Left renal pelvis (tissue), 4 donors: Measurements from ENCODE around the gene FLOT1. TPM values are rescaled to one million over a fixed set of nuclear protein-coding genes. Genes with fewer than 3 reads are reported as not detected.

Experiments used
- DNase-seq, 4 donors: peaks; one replicate each; pipeline ENCODE4 v3.0.0-alpha.2; 2013; ENCODE audit warnings: low read depth in 4 of 4, low spot score in 3 of 4
- polyA plus RNA-seq, 4 donors: library from polyadenylated mRNA; unstranded; fragments of 120-200 nt; gene quantifications; one replicate each; pipeline ENCODE4 v1.2.1, GENCODE V29; 2013; ENCODE audit not compliant: insufficient read length in 4 of 4

The FLOT1 gene
- polyA plus RNA-seq, 4 donors: 103 to 143 (median 138) TPM

- DNase-seq: no peak
These were observed 57.9 kb downstream of the FLOT1 start for GRCh38 chr6:30684386-30685156.

DNA sequence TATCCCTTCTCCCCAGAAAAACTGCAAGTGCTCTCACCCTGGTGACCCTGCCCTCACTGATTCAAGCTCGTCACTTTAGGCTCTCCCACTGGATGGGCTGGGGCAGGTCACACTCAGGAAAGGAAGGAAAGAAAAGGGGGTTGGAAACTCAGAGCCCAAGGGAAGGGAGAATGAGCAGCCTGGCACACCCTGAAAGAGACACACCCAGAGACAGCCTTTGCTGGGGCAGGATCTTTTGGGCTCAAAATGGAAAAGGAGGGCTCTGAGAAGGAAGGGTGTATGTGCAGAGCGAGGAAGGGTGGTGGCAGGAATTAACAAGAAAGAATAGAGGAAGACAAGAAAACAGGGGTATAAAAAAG lies 58.5 kb downstream of the FLOT1 start:
- no peak for DNase-seq

- DNase-seq: no peak
These were observed 59.1 kb downstream of the FLOT1 start for GRCh38 chr6:30683183-30683979.

GRCh38 chr6:30682143-30683117 lies 60.1 kb downstream of the FLOT1 start:
- no peak for DNase-seq

- DNase-seq: no peak
These were observed 60.7 kb downstream of the FLOT1 start for GRCh38 chr6:30681766-30682142.

- DNase-seq: no peak
These were observed 62.5 kb downstream of the FLOT1 start for GRCh38 chr6:30679765-30680535.

- DNase-seq: no peak
These were observed 63.3 kb downstream of the FLOT1 start for GRCh38 chr6:30678964-30679726.

Other genes with a start within 250 kb of the FLOT1 start
- gene GNL1, start 186.2 kb downstream of the FLOT1 start, polyA plus RNA-seq: 100 to 1,000 TPM in 2 of 4 donors, 10 to 100 TPM in 2; 77.6 to 105 (median 93.8) TPM
- gene PRR3, start 185.4 kb downstream of the FLOT1 start, polyA plus RNA-seq: 10 to 100 TPM; 30.9 to 36.9 (median 33.2) TPM
- 10 to 100 TPM; 55.7 to 74.9 (median 64.6) TPM for gene ABCF1, start 171.2 kb downstream of the FLOT1 start, polyA plus RNA-seq
- 10 to 100 TPM; 38.1 to 65.7 (median 57.1) TPM for gene PPP1R10, start 125.4 kb downstream of the FLOT1 start, polyA plus RNA-seq
- gene MRPS18B, start 124.8 kb downstream of the FLOT1 start, polyA plus RNA-seq: 10 to 100 TPM; 35.3 to 63.8 (median 55.4) TPM
- gene ATAT1, start 115.8 kb downstream of the FLOT1 start, polyA plus RNA-seq: 10 to 100 TPM; 33.7 to 66.4 (median 39.8) TPM
- 10 to 100 TPM; 10.5 to 30.0 (median 24.5) TPM for gene C6orf136, start 95.6 kb downstream of the FLOT1 start, polyA plus RNA-seq
- 10 to 100 TPM; 28.8 to 51.3 (median 41.2) TPM for gene DHX16, start 69.7 kb downstream of the FLOT1 start, polyA plus RNA-seq
- 10 to 100 TPM; 34.3 to 56.4 (median 40.2) TPM for gene PPP1R18, start 56.0 kb downstream of the FLOT1 start, polyA plus RNA-seq
- 10 to 100 TPM; 35.6 to 40.7 (median 38.1) TPM for gene NRM, start 51.7 kb downstream of the FLOT1 start, polyA plus RNA-seq
- 10 to 100 TPM; 34.7 to 49.0 (median 45.2) TPM for gene MDC1, start 25.4 kb downstream of the FLOT1 start, polyA plus RNA-seq
- gene TUBB, start 22.3 kb downstream of the FLOT1 start, polyA plus RNA-seq: 1,000 to 10,000 TPM; 1,126 to 1,457 (median 1,265) TPM
- 10 to 100 TPM; 17.5 to 23.5 (median 21.3) TPM for gene IER3, start 1.9 kb upstream of the FLOT1 start, polyA plus RNA-seq
- 100 to 1,000 TPM in 3 of 4 donors, 10 to 100 TPM in 1; 55.6 to 201 (median 156) TPM for gene DDR1, start 141.8 kb upstream of the FLOT1 start, polyA plus RNA-seq
- 10 to 100 TPM; 30.2 to 51.2 (median 44.1) TPM for gene GTF2H4, start 165.5 kb upstream of the FLOT1 start, polyA plus RNA-seq
- gene VARS2, start 171.6 kb upstream of the FLOT1 start, polyA plus RNA-seq: 10 to 100 TPM; 26.1 to 59.5 (median 35.3) TPM
- gene SFTA2, start 189.5 kb upstream of the FLOT1 start, polyA plus RNA-seq: 1 to 10 TPM in 1 of 4 donors, under 1 TPM in 3; 0.16 to 1.0 (median 0.82) TPM
- under 1 TPM in 3 of 4 donors, not detected in 1; 0.03 to 0.09 (median 0.03) TPM for gene MUCL3, start 198.3 kb upstream of the FLOT1 start, polyA plus RNA-seq
- gene MUC21, start 241.0 kb upstream of the FLOT1 start, polyA plus RNA-seq: under 1 TPM in 1 of 4 donors, not detected in 3; 0.04 TPM